ES-I3 (cell line): Measurements from ENCODE around the gene NUCKS1.

Experiments
- H3K36me3 ChIP-seq: 2 replicates; pipeline ENCODE4 v1.6.1; 2013; ENCODE audit warnings: mild to moderate bottlenecking, low read length, control low read depth, moderate library complexity; ENCODE audit not compliant: insufficient read depth
- H3K4me1 ChIP-seq: 2 replicates; pipeline ENCODE4 v1.6.1; 2013; ENCODE audit warnings: mild to moderate bottlenecking, control low read depth, low read length; ENCODE audit not compliant: insufficient read depth
- H3K9ac ChIP-seq: 2 replicates; pipeline ENCODE4 v1.6.1; 2013; ENCODE audit warnings: low read depth, mild to moderate bottlenecking, low read length, moderate library complexity
- H3K9me3 ChIP-seq: 2 replicates; pipeline ENCODE4 v1.6.1; 2013; ENCODE audit warnings: mild to moderate bottlenecking, low read length, moderate library complexity; ENCODE audit not compliant: control insufficient read depth, insufficient read depth

The NUCKS1 gene

GRCh38 chr1:205756552-205756951 is 6.6 kb upstream of the NUCKS1 start:
- no peaks in the 10 kb centered on the region for H3K36me3 ChIP-seq
- no peaks in the 10 kb centered on the region for H3K9me3 ChIP-seq
- H3K9ac ChIP-seq: no peak overlapping the region
- H3K4me1 ChIP-seq: no peaks in the 10 kb centered on the region

- H3K36me3 ChIP-seq: no peaks in the 10 kb centered on the region
- no peaks in the 10 kb centered on the region for H3K4me1 ChIP-seq
- no peaks in the 10 kb centered on the region for H3K9me3 ChIP-seq
- no peak overlapping the region for H3K9ac ChIP-seq
These were observed 4.9 kb upstream of the NUCKS1 start for GRCh38 chr1:205754857-205755256.

- no peaks in the 10 kb centered on the region for H3K9me3 ChIP-seq
- peaks cover 14% of the 10 kb centered on the region for H3K4me1 ChIP-seq
- peak overlapping the region; percentile 51; the same call in 1 of the 2 replicates for H3K9ac ChIP-seq
- H3K36me3 ChIP-seq: no peaks in the 10 kb centered on the region
These were observed 1.2 kb upstream of the NUCKS1 start for GRCh38 chr1:205751036-205751651.

GRCh38 chr1:205749234-205750137 is 496 bp downstream of the NUCKS1 start:
- H3K4me1 ChIP-seq: peaks cover 14% of the 10 kb centered on the region
- peak overlapping the region; percentile 76 for H3K9ac ChIP-seq
- H3K36me3 ChIP-seq: no peaks in the 10 kb centered on the region
- no peaks in the 10 kb centered on the region for H3K9me3 ChIP-seq

- Histone ChIP-seq H3K36me3 (no peaks in the 10 kb centered on the region), H3K9ac (peak overlapping the region; percentile 76), H3K4me1 (peaks cover 23% of the 10 kb centered on the region), H3K9me3 (no peaks in the 10 kb centered on the region)
These were observed 1.4 kb downstream of the NUCKS1 start for GRCh38 chr1:205748403-205749233.

DNA sequence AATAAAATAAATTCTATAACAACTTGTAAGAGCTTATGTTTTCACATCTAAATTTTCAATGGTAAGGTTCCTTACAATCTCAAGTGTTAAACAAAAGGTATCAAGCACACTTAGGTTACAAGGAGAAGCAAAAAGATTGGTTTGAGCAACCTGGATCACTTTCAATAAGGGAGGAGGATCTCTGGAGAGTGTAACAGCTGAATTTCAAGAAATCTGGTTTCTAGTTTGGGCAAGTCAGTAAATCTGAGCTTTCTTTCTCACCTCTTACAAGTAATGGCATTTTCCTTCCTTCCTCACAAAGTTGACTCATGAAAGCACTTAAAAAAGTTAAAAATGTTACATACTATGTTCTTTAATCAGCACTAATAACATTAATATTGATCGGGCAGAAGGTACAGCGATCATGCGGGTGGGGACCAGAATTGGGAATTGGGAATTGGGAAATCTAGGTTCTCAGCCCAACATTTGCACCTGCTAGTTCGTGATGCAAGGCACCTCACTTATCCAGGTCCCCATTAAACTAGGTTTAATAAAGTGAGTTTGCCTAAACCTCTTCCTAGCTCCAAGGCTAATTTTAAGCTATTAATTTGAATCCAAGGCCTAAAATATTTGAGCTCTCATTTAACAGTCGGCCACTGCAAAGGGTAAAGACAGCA is 3.1 kb downstream of the NUCKS1 start:
- no peaks in the 10 kb centered on the region for H3K9me3 ChIP-seq
- H3K9ac ChIP-seq: peak overlapping the region; percentile 22; the same call in 1 of the 2 replicates
- peaks cover 4% of the 10 kb centered on the region; the same call in 1 of the 2 replicates for H3K36me3 ChIP-seq
- peaks cover 36% of the 10 kb centered on the region for H3K4me1 ChIP-seq

GRCh38 chr1:205744403-205744802 is 5.6 kb downstream of the NUCKS1 start:
- peaks cover 7% of the 10 kb centered on the region; the same call in 1 of the 2 replicates for H3K36me3 ChIP-seq
- H3K9me3 ChIP-seq: no peaks in the 10 kb centered on the region
- no peak overlapping the region for H3K9ac ChIP-seq
- peaks cover 40% of the 10 kb centered on the region for H3K4me1 ChIP-seq

DNA sequence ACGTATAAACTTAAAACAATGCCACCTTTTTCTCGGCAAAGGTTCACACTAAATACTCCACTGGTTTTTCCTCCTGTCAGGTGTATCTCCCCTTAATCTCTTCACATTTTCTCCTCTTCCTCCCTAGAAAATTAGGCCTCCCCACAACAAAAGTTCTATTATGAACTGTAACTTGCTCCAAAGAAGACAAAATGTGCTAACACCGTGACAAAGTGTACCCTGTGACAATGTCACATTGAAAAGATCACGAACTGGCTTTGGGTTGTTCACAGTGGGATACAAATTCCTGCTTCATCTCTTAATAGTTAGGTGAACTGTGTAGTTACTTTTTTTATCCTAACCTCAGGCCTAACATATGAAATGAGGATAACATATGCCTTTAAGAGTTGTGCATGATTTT is 6.0 kb downstream of the NUCKS1 start:
- no peak overlapping the region for H3K9ac ChIP-seq
- H3K9me3 ChIP-seq: no peaks in the 10 kb centered on the region
- H3K4me1 ChIP-seq: peaks cover 40% of the 10 kb centered on the region
- peaks cover 8% of the 10 kb centered on the region for H3K36me3 ChIP-seq

DNA sequence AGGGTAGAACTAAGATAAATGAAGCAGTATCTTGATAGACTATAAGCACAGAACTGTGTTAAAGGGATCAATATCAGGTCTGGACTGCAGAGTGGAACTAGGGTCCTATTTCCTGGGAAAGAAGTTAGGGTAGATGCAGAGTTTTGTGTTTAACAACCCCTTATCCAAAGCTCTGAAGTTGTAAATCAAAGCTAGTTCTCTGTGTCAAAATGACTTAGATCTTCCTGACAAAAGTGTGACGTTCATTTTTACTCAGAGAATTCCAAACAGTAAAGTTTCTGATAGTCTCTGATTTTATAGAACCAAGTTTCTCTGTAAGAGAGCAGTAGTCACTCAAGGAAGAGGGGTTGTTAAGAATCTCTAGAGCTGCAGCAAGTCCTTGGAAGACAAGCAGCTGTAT is 8.3 kb downstream of the NUCKS1 start:
- no peak overlapping the region for H3K9ac ChIP-seq
- H3K36me3 ChIP-seq: peaks cover 14% of the 10 kb centered on the region
- H3K9me3 ChIP-seq: no peaks in the 10 kb centered on the region
- peaks cover 30% of the 10 kb centered on the region for H3K4me1 ChIP-seq

DNA sequence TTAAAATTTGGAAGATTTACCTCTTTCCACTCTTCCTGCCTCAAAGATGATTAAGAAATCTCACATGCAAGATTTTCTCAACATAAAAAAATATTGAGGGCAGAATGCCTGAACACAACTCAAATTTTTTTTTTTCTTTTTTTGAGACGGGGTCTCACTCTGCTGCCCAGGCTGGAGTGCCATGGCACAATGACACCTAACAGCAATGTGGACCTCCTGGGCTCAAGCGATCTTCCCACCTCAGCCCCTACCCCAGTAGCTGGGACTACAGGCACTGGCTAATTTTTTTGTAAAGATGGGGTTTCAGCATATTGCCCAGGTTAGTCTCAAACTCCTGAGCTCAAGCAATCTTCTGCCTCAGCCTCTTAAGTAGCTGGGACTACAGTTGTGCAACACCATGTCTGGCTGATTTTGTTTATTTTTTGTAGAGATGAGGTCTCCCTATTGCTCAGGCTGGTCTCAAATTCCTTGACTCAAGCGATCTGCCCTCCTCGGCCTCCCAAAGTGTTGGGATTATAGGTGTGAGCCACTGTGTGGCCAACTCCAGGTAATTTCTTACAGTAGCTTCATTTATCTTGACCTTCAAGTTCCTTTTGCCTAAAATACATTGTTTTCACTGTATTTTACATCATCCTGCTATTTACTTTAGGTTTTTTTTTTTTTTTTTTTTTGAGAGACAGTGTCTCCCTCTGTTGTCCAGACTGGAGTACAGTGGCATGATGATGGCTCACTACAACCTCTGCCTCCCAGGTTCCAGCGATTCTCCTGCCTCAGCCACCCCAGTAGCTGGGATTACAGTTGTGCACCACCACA is 10.4 kb downstream of the NUCKS1 start:
- Histone ChIP-seq H3K9ac (no peak overlapping the region), H3K9me3 (no peaks in the 10 kb centered on the region), H3K36me3 (peaks cover 14% of the 10 kb centered on the region), H3K4me1 (peaks cover 26% of the 10 kb centered on the region)

DNA sequence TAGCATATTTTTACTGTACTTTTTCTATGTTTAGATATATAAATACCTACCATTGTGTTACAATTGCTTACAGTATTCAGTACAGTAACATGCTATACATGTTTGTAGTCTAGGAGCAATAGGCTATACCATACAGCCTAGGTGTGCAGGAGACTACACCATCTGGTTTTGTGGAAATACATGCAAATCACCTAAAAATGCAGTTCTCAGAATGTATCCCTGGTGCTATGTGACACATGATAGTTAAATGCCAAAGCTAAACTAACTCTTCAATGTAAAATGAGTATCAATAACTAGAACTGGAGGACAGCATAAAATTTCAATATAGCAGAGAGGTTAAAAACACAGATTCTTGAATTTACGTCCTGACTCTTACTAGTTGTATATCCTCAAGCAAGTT is 14.8 kb downstream of the NUCKS1 start:
- H3K4me1 ChIP-seq: no peaks in the 10 kb centered on the region
- H3K9ac ChIP-seq: no peak overlapping the region
- H3K9me3 ChIP-seq: no peaks in the 10 kb centered on the region
- H3K36me3 ChIP-seq: peaks cover 7% of the 10 kb centered on the region; the same call in 1 of the 2 replicates

GRCh38 chr1:205733438-205734175 is 16.4 kb downstream of the NUCKS1 start:
- H3K9me3 ChIP-seq: no peaks in the 10 kb centered on the region
- H3K9ac ChIP-seq: no peak overlapping the region
- H3K4me1 ChIP-seq: no peaks in the 10 kb centered on the region
- peaks cover 3% of the 10 kb centered on the region; the same call in 1 of the 2 replicates for H3K36me3 ChIP-seq
